ENCODE measurements around the gene TBCK.
A peak's percentile ranks its signal among the peaks of the same experiment; 100 is the strongest.
"Not testable (repeated sequence)": the region's sequence is repeated elsewhere in the genome, so short reads cannot be mapped to it uniquely, and the experiment has no call there.

TBCK gene

DNA sequence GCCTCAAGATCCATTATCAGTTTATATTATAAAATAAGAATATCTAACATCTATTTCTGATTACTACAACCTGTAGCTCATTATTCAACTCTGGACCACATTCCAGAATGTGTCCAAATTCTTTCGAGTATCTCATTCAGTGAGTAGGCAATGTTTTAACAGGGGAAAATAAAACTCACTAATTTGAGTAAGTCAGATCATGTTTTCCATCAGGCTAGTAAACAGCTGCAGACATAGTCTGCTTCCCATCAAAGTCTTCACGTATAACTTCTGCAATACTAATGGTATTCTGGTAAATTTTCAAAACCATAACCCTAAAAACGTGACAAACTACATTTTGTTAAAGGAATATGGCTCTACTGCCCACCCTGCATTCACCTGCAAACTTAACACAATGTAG is 31.8 kb downstream of the TBCK start:
- no peak for DNase-seq

DNA sequence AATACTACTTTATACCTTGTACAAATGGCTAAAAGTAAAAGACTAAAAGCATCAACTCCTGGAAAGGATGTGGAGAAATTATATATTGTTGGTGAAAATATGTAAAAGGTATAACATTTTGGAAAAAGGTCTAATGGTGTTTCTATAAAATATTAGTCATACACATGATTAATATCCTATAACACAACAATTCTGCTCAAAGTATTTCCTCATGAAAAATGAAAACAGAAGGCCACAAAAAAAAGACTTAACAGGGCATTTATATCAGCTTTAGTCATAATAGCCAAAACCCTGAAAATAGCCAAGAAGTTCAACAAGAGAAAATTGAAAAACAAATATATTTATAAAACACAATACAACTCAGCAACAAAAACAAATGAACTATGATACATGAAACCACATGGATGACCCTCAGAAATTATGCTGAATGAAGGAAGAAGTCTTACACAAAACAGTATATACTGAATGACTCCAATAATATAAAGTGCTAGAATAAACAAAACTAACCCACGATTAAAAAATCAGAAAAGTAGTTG is 38.8 kb downstream of the TBCK start:
- no peak for DNase-seq

DNA sequence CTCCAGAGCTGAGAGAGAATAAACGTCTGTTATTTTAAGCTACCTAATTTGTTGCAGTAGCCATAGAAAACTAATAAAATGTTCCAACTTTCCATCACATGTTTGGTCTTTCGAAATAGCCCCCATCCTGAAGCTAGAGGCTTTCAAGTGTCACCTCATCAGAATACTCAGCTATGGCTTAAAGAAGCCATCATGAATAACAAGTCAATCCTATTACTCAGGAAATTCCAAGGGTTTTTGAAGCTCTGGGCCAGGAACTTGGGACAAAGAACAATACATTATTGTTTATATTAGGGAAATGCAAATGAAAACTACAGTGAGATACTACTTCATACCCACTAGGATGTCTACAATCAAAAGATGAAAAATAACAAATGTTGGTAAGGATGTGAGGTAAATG is 42.2 kb downstream of the TBCK start:
- no peak for DNase-seq

DNA sequence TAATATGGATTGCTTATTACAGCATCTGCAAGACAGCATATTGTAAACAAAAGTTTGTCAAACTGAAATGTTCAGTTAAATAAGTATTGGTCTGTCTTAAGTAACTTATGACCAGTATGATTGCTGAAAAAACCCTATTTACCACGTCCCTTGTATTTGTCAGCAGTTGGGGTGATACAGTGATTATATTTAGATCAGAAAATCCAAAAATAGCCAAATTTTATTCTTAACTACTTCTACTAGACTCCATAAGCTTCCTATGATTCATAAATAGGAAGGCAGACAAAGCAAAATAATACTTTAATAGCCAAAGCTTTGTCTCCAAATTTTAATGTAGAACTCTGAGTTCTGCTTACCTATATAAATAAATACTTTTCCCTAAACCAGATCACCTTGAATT is 45.3 kb downstream of the TBCK start:
- no peak for DNase-seq

DNA sequence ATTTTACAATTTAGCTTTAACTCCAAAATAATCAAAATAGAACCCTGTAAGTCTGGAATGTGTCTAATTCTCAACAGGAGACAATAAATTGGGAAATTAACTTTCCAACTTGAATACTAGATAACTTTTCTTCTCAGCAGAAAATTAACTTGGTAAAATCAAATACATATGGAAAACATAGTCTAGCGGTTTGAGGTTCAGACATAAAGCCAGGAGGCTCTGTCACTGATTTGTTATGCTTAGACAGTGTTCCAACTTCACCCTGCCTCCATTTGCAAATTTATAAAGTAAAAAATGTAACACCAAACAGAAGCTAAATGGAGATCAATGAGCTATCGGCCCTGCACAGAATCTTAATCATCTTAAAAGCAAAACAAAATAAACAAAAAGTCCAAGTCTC is 46.3 kb downstream of the TBCK start:
- DNase-seq = no peak

DNA sequence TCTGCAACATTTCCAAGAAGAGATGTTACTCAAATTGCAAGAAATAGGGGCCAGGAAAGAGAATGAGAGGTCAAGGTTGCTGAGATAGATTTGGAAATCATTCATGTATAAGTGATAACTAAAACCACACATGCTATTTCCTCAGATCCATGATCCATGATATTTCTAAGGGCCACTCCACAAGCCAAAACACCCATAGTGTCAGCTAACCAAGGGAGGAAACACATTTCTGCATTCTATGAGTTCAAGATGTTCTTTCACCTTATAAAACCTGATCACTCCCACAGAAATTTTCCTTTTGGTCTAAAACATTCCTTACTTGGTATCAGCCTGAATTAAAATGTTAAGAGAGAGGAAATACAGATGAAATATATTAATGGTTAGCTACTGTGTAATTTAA is 47.2 kb downstream of the TBCK start:
- no peak for DNase-seq

DNA sequence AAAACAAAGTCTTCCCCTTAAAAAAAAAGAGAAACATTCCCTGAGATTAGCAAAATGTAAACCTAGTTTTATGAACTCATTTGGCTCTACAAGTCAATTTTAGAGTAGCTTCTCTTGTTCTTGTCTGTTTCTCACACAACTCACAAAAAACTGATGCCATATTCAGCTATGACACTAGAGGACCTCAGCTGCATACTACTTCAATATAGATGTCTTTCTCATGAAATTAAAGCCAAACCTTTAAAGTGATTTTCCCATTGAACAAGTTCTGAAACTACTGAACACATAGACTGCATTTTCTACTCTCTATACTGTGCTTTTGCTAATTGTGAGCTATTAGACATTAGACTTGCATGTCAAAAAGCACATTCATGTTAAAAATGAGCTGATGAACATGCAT is 49.8 kb downstream of the TBCK start:
- peak; percentile 3 to 42 (median 20) for DNase-seq

DNA sequence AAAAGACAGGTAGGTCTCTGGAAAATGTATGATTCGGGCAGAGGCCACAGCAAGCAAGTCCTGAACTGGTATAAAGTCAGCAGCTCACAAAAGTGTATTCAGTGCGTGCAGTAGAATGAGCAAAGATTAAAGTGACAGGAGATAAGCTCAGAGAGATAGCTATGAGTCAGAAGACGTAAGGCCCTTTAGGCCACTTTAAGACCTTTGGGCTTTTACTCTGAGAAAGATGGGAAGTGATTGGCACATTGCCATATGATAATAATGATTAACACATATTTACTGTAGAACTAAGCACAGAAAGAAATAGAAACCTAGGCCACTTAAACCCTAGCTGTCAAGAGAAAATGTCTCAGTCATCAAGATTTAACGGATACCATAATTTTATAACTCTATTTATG is 51.7 kb downstream of the TBCK start:
- no peak for DNase-seq

DNA sequence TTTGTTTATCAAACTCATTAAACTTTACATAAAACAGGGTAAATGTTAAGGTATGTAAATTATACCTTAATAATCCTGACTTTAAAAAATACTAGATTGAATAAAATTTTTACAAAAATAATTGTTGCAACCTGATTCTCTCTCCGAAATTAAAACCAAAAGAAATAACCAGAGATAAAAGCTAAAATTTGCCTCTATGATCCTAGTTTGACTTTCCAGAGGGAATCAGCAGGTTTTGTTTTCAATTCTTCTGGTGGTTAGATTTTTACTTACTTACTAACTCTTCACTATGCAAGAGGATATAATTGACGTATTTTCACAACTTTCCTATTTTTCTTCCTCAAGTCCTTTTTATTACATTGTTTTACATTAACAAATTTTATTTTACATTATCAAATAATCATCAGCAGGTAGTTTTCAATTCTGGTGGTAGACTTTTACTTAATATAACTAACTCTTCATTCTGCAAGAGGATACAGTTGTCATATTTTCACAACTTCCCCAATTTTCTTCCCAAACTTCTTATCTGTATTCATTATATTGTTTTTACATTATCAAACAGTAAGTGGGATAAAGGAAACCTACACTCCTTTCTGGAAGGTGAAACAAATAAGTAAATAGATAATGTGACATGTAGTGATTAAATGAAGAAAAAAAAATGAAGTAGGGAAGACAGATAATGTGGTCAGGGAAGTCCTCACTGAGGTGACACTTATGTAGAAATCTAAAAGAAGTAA is 52.2 kb downstream of the TBCK start:
- DNase-seq = no peak

DNA sequence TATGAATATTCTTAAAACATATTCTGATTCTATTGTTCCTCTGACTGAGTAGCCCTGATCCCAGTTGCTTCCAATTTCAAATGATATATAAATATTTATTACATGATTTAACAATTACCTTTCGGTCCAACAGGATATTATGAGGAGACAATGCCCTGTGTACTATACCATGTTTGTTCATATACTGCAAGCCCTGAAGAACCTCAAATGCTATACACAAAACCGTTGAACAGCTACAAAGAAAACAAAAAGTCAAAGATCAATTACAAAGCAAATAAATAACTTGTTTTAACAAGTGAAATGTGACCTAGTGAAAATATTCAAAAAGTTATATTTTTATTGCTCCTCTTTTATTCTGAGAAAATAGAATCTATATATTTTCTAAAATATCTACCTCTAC is 54.0 kb downstream of the TBCK start:
- DNase-seq = no peak

DNA sequence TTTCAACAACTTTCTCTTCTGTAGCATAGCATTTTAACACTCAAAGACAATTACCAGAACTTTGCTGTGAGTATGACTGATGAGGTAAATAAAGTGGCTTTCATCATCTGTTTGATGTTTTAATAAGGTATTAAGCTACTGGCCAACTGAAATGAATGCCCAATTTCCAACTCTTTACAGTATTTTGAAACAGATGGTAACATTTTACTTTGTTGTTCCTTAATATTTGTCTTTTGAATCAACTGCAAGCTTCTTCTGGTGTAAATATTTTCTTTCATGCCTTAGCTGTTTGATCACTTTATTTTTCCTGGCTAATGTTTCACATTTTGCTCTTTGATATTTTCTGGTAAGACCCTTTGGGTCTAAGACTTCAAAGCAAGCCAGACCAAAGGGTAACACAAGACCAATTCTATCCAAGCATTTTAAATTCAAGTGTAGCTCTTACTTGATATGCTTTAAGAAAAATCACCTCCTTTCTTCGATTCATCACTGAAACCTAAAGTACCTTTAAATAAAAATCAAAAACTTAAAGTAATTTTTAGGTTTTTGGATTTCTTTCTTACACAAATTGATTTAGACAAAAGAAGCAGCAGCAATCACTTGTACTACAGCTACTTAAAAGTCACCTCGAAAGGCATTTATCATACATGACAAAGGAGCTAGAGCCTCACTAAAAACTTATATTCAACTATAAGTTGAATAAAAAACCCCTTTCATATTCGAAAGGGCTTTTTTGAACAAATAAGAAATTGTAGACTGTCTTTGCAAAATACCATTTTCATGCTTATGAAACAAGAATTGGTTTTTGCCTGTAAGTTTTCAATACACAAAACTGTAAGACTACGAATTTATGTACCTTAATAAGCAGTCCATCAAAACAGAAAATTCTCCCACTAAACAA is 57.6 kb downstream of the TBCK start:
- DNase-seq = no peak

DNA sequence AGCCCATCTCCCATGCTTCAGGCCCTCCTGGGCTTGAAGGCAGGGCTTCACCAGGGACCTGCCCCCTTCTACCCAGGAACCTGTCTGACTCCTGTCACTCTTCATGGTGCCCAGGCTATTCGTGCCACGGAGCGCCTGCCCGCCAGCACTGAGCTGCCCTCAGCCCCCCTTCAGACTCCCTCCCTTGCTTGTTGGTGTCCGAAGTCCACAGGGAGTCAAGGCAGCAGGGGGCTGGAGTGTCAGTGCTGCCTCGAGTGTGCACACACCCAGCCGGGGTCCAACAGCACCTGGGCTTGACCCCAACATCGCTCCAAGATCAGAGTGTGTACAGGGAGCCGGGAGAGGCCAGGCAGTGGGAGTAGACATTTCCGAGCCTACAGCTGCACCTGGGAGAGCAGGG is 59.8 kb downstream of the TBCK start:
- no peak for DNase-seq

DNA sequence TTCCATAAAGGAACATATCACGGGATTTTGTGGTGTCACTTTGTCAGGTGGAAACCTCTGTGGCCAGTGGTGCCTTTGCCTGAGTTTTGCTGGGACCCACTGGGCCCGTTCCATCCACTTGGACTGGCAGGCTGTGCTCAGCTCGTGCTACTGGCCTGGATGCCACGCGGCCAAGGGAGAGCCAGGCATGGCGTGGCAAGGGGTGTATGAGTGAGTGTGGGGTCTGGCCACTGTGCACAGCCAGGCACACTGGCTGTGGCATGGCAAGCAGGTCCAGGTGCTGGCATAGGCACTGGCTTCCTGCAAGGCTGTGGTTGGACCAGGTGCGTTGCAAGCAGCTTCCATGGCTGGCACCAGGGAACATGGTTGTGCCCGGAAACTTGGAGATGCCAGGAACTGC is 60.8 kb downstream of the TBCK start:
- no peak for DNase-seq

DNA sequence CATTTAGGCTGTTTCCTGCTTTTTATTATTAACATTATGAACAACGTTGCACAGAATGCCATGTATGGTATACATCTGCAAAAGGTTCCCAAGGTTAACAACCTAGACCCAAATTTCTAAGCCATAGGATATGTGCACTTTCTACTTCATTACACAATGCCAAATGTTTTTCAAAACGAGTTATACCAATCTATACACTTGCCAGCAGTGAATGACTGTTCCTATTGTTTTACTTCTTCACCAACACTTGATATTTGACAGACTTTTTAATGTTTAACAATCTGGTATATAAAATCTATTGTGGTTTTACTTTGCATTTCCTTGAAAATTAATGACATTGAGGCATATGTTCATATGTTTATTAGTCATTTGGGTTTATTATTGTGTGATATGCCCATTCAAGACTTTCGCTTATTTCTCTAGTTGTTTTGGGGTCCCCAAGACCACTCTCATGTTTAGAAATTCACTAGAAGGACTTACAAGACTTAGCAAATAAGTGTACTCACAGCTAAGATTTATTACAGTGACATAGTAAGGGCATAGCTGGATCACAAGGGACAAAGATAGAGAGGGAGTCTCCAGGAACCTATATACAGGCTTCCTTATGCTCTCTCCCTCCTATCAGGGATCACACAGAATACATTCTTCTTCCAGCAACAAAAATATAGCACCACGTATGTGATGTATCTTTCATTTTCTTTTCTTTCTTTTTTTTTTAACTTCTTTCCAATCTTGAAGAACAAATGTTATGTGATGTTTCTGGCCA is 62.5 kb downstream of the TBCK start:
- no peak for DNase-seq

DNA sequence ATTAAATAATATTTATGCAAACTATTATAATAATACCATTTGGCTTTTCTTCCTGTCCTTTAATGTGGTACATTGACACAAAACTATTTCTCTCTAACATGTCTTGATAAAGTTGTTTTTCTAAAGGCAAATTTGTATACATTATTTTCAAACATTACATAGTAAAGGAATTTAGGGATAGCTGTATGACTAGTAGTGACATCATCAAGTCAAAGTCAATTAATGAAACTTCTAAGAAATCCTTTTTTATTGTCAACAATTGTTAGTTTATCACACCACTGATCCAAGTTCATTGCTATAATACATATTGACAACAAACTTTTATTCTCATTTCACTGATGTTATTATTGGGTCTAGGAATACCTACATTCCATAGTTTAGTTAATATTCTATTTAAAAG is 68.4 kb downstream of the TBCK start:
- no peak for DNase-seq

DNA sequence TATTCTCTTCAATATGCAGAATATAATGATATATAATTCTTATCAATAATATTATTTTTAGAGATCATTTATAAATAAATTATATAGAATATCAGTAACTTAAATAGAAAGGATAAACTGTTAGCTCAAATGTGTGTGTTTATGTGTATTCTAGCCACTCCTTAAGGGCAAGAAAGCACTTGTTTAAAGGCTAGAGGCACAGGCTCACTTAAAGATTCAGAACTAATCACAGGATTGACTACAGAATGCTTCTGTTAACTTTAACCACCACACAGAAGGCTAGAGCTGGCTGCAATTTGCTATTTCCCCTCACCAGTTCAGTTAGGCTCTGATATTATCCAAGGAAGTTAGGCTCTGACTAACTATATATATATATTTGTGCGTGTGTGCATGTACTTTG is 69.6 kb downstream of the TBCK start:
- DNase-seq = no peak

DNA sequence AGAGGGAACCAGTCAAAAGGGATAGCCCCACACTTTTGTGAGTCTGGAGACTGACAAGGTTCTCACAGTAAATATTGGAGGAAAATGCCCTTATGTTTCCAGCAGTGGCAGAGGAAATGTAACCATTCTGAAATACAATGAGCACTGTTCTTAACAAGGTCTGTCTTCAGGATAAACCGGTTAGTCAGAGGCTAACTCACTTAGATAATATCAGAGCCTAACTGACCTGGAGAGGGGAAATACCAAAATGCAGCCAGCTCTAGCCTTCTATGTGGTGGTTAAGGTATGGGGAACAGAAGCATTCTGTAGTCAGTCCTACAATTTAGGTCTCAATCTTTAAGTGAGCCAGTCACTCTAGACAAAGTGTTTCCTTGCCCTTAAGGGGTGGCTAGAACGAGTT is 70.8 kb downstream of the TBCK start:
- DNase-seq = no peak

DNA sequence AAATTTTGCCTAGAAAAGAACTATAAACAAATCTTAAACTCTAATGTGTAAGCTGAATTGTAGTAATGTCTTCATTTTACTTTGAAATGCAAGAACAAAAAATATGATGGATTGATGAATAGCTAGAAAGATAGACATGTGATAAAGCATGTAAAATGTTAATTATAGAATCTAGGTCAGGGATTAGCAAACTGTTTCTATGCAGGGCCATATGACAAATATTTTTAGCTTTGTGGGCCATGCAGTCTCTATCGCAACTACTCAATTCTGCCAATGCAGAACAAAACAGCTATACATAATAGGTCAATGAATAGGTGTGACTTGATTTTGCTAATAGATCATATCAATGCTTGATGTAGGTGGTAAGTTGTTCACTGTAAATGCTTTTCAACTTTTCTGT is 75.3 kb downstream of the TBCK start:
- DNase-seq = no peak

DNA sequence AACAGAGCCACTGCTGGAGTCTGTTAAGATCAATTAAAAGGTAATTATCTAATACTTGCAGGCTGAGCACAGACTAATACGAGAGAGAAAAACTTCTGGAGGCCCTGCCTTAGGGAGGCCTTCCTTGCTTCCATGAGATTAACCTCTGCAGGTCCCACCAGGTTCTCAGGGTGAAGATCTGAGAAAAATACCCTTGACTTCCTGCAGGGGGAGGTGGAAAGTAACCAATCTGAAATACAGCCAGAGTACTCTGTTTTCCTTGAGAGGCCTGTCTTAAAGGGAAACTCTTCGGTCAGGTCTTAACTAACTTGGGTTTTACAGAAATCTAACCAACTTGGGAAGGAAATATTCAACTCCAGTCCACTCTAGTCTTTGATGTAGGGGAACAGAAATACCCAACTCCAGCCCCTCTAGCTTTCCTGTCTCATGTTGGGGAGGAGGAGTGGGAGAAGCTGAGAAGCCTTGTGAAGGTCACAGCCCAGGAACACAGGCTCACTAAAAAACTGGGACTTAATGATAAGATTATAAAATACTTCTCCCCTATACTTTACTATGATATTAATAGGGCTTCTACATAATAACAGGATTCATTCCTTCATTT is 77.1 kb downstream of the TBCK start:
- DNase-seq = peak; percentile 12 to 46 (median 29)

DNA sequence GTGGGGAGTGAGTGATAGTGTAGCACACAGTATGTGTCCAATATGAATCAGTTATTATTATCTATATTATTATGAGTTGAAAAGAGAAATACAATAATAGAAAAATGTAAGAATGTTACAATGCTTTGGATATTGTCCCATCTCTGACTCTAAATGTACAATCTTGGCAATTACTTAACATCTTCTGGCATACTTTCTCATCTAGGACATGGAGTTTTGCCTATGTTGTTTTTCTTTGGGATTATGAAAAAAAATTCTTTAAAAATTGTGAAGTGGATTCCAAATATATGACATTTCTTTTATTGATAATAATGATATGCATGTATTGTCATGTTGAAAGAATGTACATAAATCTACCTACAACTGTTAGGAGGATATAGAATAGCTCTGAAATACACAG is 84.1 kb downstream of the TBCK start:
- DNase-seq = no peak

DNA sequence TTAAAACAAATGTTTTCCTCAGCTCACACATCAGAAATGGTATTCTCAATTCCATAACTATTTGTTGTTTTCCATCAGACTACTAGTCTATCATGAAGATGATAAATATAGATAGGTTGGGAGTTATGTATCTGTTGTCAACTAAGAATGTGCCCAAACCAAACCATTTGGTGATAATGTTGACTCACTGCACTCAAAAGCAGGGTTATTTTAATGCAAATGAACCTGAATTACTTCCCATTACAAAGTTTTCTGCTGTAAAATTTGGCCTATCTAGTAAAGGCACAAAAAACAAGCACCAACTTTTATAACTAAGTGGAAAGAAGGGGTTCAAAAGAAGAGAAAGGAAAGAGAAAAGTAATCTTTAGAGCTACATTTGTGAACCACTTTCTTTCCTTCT is 93.5 kb downstream of the TBCK start:
- DNase-seq = no peak

DNA sequence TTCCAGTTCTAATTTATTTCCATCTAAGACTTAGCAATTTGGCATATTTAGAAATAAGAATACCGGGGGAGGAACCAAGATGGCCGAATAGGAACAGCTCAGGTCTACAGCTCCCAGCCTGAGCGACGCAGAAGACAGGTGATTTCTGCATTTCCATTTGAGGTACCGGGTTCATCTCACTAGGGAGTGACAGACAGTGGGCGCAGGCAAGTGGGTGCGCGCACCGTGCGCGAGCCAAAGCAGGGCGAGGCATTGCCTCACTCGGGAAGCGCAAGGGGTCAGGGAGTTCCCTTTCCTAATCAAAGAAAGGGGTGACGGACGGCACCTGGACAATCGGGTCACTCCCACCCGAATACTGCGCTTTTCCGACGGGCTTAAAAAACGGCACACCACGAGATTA is 102.7 kb downstream of the TBCK start:
- not testable (repeated sequence) for DNase-seq

DNA sequence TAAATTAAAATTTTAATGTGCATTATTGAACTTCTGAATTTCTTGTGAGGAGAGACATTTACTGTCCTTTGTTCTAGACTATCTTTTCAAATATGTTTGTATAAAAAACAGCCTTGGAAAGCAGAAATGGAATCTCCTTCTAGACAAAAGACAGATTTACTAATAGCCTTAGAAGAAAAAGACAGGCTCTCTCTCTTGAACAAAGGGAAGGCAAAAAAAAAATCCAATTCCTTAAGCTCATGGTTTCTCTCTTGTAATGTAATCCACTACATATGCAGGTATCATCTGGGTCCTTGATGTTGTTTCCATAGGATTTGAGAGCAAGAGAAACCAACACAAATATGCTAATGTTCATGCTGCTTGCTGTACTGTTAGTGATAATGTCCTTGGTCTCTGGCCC is 106.0 kb downstream of the TBCK start:
- DNase-seq = no peak
